Liver (tissue), 3 donors: Measurements from ENCODE around the gene SLMAP.

ENCODE experiments used
- ATF3 ChIP-seq: IDR thresholded peaks from 2 replicates; pipeline ENCODE4 v1.6.1; 2016; ENCODE audit warnings: antibody characterized with exemption
- CTCF ChIP-seq: fragments of 150-350 bp; IDR thresholded peaks from 2 replicates; pipeline ENCODE4 v1.5.1; 2017; ENCODE audit warnings: improper control_type of control experiment, low read depth, low read length; ENCODE audit not compliant: missing input control
- EGR1 ChIP-seq, 2 donors: IDR thresholded peaks; 2 replicates each; pipeline ENCODE4 v1.6.1; 2016 to 2018; ENCODE audit warnings: antibody characterized with exemption in 2 of 2, low read depth in 2 of 2
- FOXA1 ChIP-seq: IDR thresholded peaks from 2 replicates; pipeline ENCODE4 v1.6.1; 2016; ENCODE audit warnings: antibody characterized with exemption
- GABPA ChIP-seq, 2 donors: IDR thresholded peaks in 1 of 2; conservative IDR thresholded peaks in 1 of 2; 2 replicates each; pipeline ENCODE4 v1.6.1; 2016; ENCODE audit warnings: antibody characterized with exemption in 2 of 2, mild to moderate bottlenecking in 1 of 2, moderate library complexity in 1 of 2
- HNF4A ChIP-seq, 2 donors: conservative IDR thresholded peaks; 2 replicates each; pipeline ENCODE4 v1.6.1; 2016; ENCODE audit warnings: antibody characterized with exemption in 2 of 2, mild to moderate bottlenecking in 2 of 2
- JUND ChIP-seq, 2 donors: IDR thresholded peaks; 2 replicates each; pipeline ENCODE4 v1.6.1; 2016; ENCODE audit warnings: antibody characterized with exemption in 2 of 2
- MAX ChIP-seq: IDR thresholded peaks from 2 replicates; pipeline ENCODE4 v1.6.1; 2016; ENCODE audit warnings: antibody characterized with exemption
- RAD21 ChIP-seq, 2 donors: IDR thresholded peaks; 2 replicates each; pipeline ENCODE4 v1.6.1; 2016; ENCODE audit warnings: antibody characterized with exemption in 2 of 2, mild to moderate bottlenecking in 2 of 2
- REST ChIP-seq: IDR thresholded peaks from 2 replicates; pipeline ENCODE4 v1.6.1; 2016; ENCODE audit warnings: antibody characterized with exemption, mild to moderate bottlenecking
- RXRA ChIP-seq, 2 donors: IDR thresholded peaks; 2 replicates each; pipeline ENCODE4 v1.6.1; 2017 to 2018; ENCODE audit warnings: antibody characterized with exemption in 2 of 2, mild to moderate bottlenecking in 1 of 2
- SP1 ChIP-seq: IDR thresholded peaks from 2 replicates; pipeline ENCODE4 v1.6.1; 2018; ENCODE audit warnings: antibody characterized with exemption, mild to moderate bottlenecking
- TAF1 ChIP-seq: conservative IDR thresholded peaks from 2 replicates; pipeline ENCODE4 v1.6.1; 2016; ENCODE audit warnings: antibody characterized with exemption, mild to moderate bottlenecking
- YY1 ChIP-seq: IDR thresholded peaks from 2 replicates; pipeline ENCODE4 v1.6.1; 2016; ENCODE audit warnings: antibody characterized with exemption, mild to moderate bottlenecking
- donor health status: healthy.
- donor health status: healthy.

- TF ChIP-seq CTCF (no peak), GABPA (IDR thresholded peaks at IDR 0.05 in 1 of 2, conservative IDR thresholded peaks at IDR 0.05 in 1 of 2) (no peak), RXRA (IDR thresholded peaks at IDR 0.05) (no peak), ATF3 (no peak), YY1 (no peak), EGR1 (IDR thresholded peaks at IDR 0.05; ENCODE audit: low read depth in 2 of 2) (no peak), RAD21 (IDR thresholded peaks at IDR 0.05) (no peak), REST (no peak), FOXA1 (no peak), MAX (no peak), SP1 (no peak), JUND (IDR thresholded peaks at IDR 0.05) (no peak), TAF1 (no peak), HNF4A (conservative IDR thresholded peaks at IDR 0.05) (no peak)
Observed at GRCh38 chr3:57821765-57822164, 65.7 kb downstream of the SLMAP start.
